A673 (cell line): ENCODE data around the gene FPR1.

ENCODE experiments used
- CTCF ChIP-seq: fragments of 300-800, 200-600 bp; sonication (generic); conservative IDR thresholded peaks from 2 replicates; pipeline ENCODE4 v1.5.1; 2017; ENCODE audit warnings: low read depth, mild to moderate bottlenecking, antibody characterized with exemption, low read length, moderate library complexity, mixed read lengths
- EZH2 ChIP-seq: fragments of 200-600 bp; sonication (generic); IDR thresholded peaks from 2 replicates; pipeline ENCODE4 v1.6.1; 2017; ENCODE audit warnings: borderline replicate concordance, low read depth, mild to moderate bottlenecking, mixed read lengths, antibody characterized with exemption, low read length; ENCODE audit not compliant: poor library complexity, severe bottlenecking

DNA sequence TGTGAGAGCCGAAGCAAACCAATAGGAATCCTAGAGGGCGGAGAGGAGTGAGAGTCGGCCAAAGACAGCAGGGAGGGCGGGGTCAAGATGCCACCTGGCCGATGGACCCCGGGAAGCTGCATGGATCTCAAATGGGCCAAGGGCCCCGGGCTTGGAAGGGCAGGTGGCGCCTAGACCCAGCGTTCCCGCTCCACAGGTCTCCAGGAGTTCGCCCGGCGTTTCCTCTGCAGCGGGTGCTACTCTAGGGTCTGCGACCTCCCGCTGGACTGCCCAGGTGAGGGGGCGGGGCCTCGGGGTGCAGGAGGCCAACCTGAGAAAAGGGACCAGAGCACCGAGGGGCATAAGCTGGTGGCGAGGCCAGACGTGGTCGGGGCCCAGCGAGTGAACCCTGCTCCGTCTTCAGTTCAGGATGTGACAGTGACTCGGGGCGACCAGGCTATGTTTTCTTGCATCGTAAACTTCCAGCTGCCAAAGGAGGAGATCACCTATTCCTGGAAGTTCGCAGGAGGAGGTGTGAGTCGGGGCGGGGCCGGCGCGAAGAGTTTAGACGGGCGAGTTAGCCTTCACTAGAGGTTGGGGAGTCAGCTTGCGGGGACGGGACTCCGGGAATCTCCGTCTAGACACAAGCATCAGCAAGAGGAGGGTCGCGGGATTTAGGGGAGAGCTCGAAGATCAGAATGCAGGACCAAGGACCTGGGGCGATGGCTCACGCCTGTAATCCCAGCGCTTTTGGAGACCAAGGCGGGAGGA is 48.7 kb downstream of the FPR1 start:
- TF ChIP-seq CTCF = no peak
- TF ChIP-seq EZH2 = no peak
